ENCODE data around the gene HMCES.

GRCh38 chr3:129321887-129322286, 43.2 kb downstream of the HMCES start:
- TF ChIP-seq, protein P1, sequence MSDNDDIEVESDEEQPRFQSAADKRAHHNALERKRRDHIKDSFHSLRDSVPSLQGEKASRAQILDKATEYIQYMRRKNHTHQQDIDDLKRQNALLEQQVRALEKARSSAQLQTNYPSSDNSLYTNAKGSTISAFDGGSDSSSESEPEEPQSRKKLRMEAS (IDR thresholded peaks at IDR 0.05) = no peak
- TF ChIP-seq EP300 (IDR thresholded peaks at IDR 0.05; ENCODE audit: borderline replicate concordance) (no peak), REST (IDR thresholded peaks at IDR 0.05; ENCODE audit: low read depth) (no peak)

Data from Ishikawa (cell line).